Naive thymus-derived CD4-positive, alpha-beta T cell (primary cell): ENCODE data around the gene SLC28A3. TPM values are rescaled to one million over a fixed set of nuclear protein-coding genes. Genes with fewer than 3 reads are reported as not detected.
"Not testable (repeated sequence)": the region's sequence is repeated elsewhere in the genome, so short reads cannot be mapped to it uniquely, and the experiment has no call there.

Experiments
- ATAC-seq: fragments of 150-1000 bp; cut with Tn5 transposase; 2 replicates; pipeline ENCODE4 v1.10.0; 2021; ENCODE audit warnings: mild to moderate bottlenecking, moderate library complexity
- CTCF ChIA-PET: fragments of 350-600 bp; sonication (Branson Sonifier 250); formaldehyde crosslinking; loops from one replicate; lab custom pipeline; 2021; ENCODE audit warnings: antibody characterized with exemption; lab: Charles Lee
- POLR2A ChIA-PET: fragments of 350-600 bp; sonication (Branson Sonifier 250); formaldehyde crosslinking; loops from one replicate; lab custom pipeline; 2021; ENCODE audit warnings: antibody characterized with exemption, inconsistent platforms; lab: Charles Lee
- DNase-seq, 9 donors: peaks; one replicate each; pipeline versions ENCODE4 v3.0.0 to v3.0.0-alpha.2; 2020 to 2022; ENCODE audit warnings: mixed read lengths in 1 of 9
- H3K27ac ChIP-seq: one replicate; pipeline ENCODE4 v1.7.0; 2013; ENCODE audit warnings: mild to moderate bottlenecking, low read depth, low read length, moderate library complexity
- H3K27me3 ChIP-seq, 2 donors: one replicate each; pipeline ENCODE4 v1.7.0; 2013; ENCODE audit warnings: low read length in 2 of 2, mild to moderate bottlenecking in 2 of 2, moderate library complexity in 2 of 2; ENCODE audit not compliant: control insufficient read depth in 2 of 2, insufficient read depth in 2 of 2
- H3K36me3 ChIP-seq, 3 experiments: 1 replicate in 2 of 3; 2 replicates in 1 of 3; pipeline ENCODE4 v1.7.0; 2013; ENCODE audit warnings: low read length in 3 of 3, mild to moderate bottlenecking in 3 of 3, moderate library complexity in 1 of 3; ENCODE audit not compliant: insufficient read depth in 3 of 3, control insufficient read depth in 2 of 3
- H3K4me1 ChIP-seq, 2 donors: one replicate each; pipeline ENCODE4 v1.7.0; 2013; ENCODE audit warnings: low read length in 2 of 2, mild to moderate bottlenecking in 2 of 2, moderate library complexity in 1 of 2; ENCODE audit not compliant: control insufficient read depth in 2 of 2, insufficient read depth in 2 of 2
- H3K4me3 ChIP-seq: 2 replicates; pipeline ENCODE4 v1.7.0; 2013; ENCODE audit warnings: mild to moderate bottlenecking, low read length
- H3K9me3 ChIP-seq, 3 experiments: 1 replicate in 2 of 3; 2 replicates in 1 of 3; pipeline ENCODE4 v1.7.0; 2013; ENCODE audit warnings: low read length in 3 of 3; ENCODE audit not compliant: control insufficient read depth in 2 of 3
- H3K27ac Mint-ChIP-seq, 9 donors: one replicate each; pipeline ENCODE4 v1.8.0; 2020 to 2022; ENCODE audit warnings: mixed read lengths in 9 of 9, mild to moderate bottlenecking in 8 of 9, moderate library complexity in 5 of 9, inconsistent platforms in 2 of 9
- H3K27me3 Mint-ChIP-seq, 5 donors: one replicate each; pipeline ENCODE4 v1.8.0; 2021 to 2022; ENCODE audit warnings: mixed read lengths in 5 of 5, mild to moderate bottlenecking in 1 of 5
- H3K36me3 Mint-ChIP-seq, 5 donors: one replicate each; pipeline ENCODE4 v1.8.0; 2020 to 2022; ENCODE audit warnings: mixed read lengths in 5 of 5, mild to moderate bottlenecking in 3 of 5, inconsistent platforms in 1 of 5
- H3K4me1 Mint-ChIP-seq, 7 donors: one replicate each; pipeline ENCODE4 v1.8.0; 2020 to 2022; ENCODE audit warnings: mixed read lengths in 7 of 7, mild to moderate bottlenecking in 3 of 7, inconsistent platforms in 1 of 7
- H3K4me3 Mint-ChIP-seq, 10 donors: one replicate each; pipeline ENCODE4 v1.8.0; 2020 to 2022; ENCODE audit warnings: mild to moderate bottlenecking in 10 of 10, mixed read lengths in 10 of 10, moderate library complexity in 6 of 10, inconsistent platforms in 2 of 10
- H3K9me3 Mint-ChIP-seq, 11 donors: one replicate each; pipeline ENCODE4 v1.8.0; 2020 to 2022; ENCODE audit warnings: mixed read lengths in 11 of 11, mild to moderate bottlenecking in 4 of 11, inconsistent platforms in 1 of 11, moderate library complexity in 1 of 11
- intact Hi-C, 2 donors: fragments of 100-400 bp; cut with micrococcal nuclease; formaldehyde crosslinking; loops; one replicate each; pipeline ENCODE4 v1.15.1; 2023
- polyA plus RNA-seq, 2 donors: library from polyadenylated mRNA; unstranded; fragments of 300-500 nt; fragmentation: Illumina TruSeq; gene quantifications; one replicate each; pipeline ENCODE4 v1.2.3, GENCODE V29; 2021
- total RNA-seq, 6 experiments: library from RNA in 5 of 6; stranded (reverse) in 5 of 6; gene quantifications; 1 replicate in 5 of 6; 2 replicates in 1 of 6; pipeline ENCODE4 v1.2.3 and lab custom pipeline; 2021 to 2026

Gene SLC28A3
- total RNA-seq: under 1 TPM in 1 of 5 experiments, not detected in 4; 0.51 TPM
- not detected for polyA plus RNA-seq
- total RNA-seq (lab: John Stamatoyannopoulos, UW): not detected

- DNase-seq (no peak), ATAC-seq (no peak)
- no peaks in the 10 kb centered on the region for H3K9me3 Mint-ChIP-seq
- ChIA-PET POLR2A (no interaction called here), CTCF (no interaction called here)
- H3K4me1 ChIP-seq: no peaks in the 10 kb centered on the region
- H3K4me3 ChIP-seq: no peak within 1 kb of the TSS
- H3K4me3 Mint-ChIP-seq: no peak within 1 kb of the TSS
- intact Hi-C loops: no loop called here
- H3K9me3 ChIP-seq: no peaks in the 10 kb centered on the region
- H3K27me3 ChIP-seq: no peaks in the 10 kb centered on the region
- no peaks in the 10 kb centered on the region for H3K36me3 ChIP-seq
- H3K27ac ChIP-seq: no peak within 1 kb of the TSS
- peaks cover 0 to 13% (median 0%) of the 10 kb centered on the region in 5 donors for H3K27me3 Mint-ChIP-seq
- no peaks in the 10 kb centered on the region for H3K4me1 Mint-ChIP-seq
- H3K27ac Mint-ChIP-seq: no peak within 1 kb of the TSS
- H3K36me3 Mint-ChIP-seq: no peaks in the 10 kb centered on the region
Measured at GRCh38 chr9:84340535-84340934, at the start of gene SLC28A3. TSS of gene SLC28A3 (minus strand) at chr9:84340758. CDS start at chr9:84340633, 125 bp downstream.

GRCh38 chr9:84390254-84390653, 49.7 kb upstream of the SLC28A3 start:
- H3K27ac ChIP-seq, DNase-seq, H3K4me1 Mint-ChIP-seq, H3K4me1 ChIP-seq, intact Hi-C loops, H3K9me3 ChIP-seq, CTCF ChIA-PET, POLR2A ChIA-PET, H3K9me3 Mint-ChIP-seq, H3K36me3 ChIP-seq, H3K27me3 ChIP-seq, H3K4me3 ChIP-seq, H3K27ac Mint-ChIP-seq, H3K27me3 Mint-ChIP-seq, ATAC-seq, H3K4me3 Mint-ChIP-seq, H3K36me3 Mint-ChIP-seq: not testable (repeated sequence)

GRCh38 chr9:84387821-84388220, 47.3 kb upstream of the SLC28A3 start:
- Mint-ChIP-seq H3K36me3 (no peaks in the 10 kb centered on the region), H3K27ac (no peak overlapping the region), H3K4me1 (no peaks in the 10 kb centered on the region), H3K27me3 (peaks cover 0 to 6% (median 4%) of the 10 kb centered on the region in 5 donors), H3K4me3 (no peak overlapping the region), H3K9me3 (no peaks in the 10 kb centered on the region)
- H3K27me3 ChIP-seq: no peaks in the 10 kb centered on the region
- no peak overlapping the region for H3K4me3 ChIP-seq
- intact Hi-C loops: no loop called here
- ATAC-seq (no peak), DNase-seq (no peak)
- H3K4me1 ChIP-seq: no peaks in the 10 kb centered on the region
- no peaks in the 10 kb centered on the region for H3K9me3 ChIP-seq
- ChIA-PET CTCF (interaction anchor here (0.5 to 2.5 kb wide), 2 partner anchors 9 to 14 kb away, joined by 3 to 10 read pairs; no protein-coding TSS in a partner anchor), POLR2A (no interaction called here)
- H3K27ac ChIP-seq: no peak overlapping the region
- H3K36me3 ChIP-seq: no peaks in the 10 kb centered on the region

GRCh38 chr9:84386753-84387152, 46.2 kb upstream of the SLC28A3 start:
- POLR2A ChIA-PET: no interaction called here
- Histone ChIP-seq H3K9me3 (no peaks in the 10 kb centered on the region), H3K36me3 (no peaks in the 10 kb centered on the region), H3K4me3 (no peak overlapping the region), H3K27me3 (no peaks in the 10 kb centered on the region), H3K27ac (no peak overlapping the region), H3K4me1 (no peaks in the 10 kb centered on the region)
- DNase-seq (no peak), ATAC-seq (no peak)
- no peaks in the 10 kb centered on the region for H3K4me1 Mint-ChIP-seq
- H3K4me3 Mint-ChIP-seq: no peak overlapping the region
- H3K36me3 Mint-ChIP-seq: no peaks in the 10 kb centered on the region
- H3K27me3 Mint-ChIP-seq: peaks cover 0 to 7% (median 5%) of the 10 kb centered on the region in 5 donors
- H3K9me3 Mint-ChIP-seq: no peaks in the 10 kb centered on the region
- intact Hi-C loops: no loop called here
- CTCF ChIA-PET: interaction anchor here (0.6 to 2.5 kb wide), 3 partner anchors 10 to 446 kb away, joined by 3 to 10 read pairs (median 3); no protein-coding TSS in a partner anchor
- H3K27ac Mint-ChIP-seq: no peak overlapping the region

- H3K27me3 Mint-ChIP-seq: peaks cover 4 to 14% (median 8%) of the 10 kb centered on the region in 5 donors
- intact Hi-C loops: no loop called here
- no peaks in the 10 kb centered on the region for H3K36me3 Mint-ChIP-seq
- H3K9me3 Mint-ChIP-seq: no peaks in the 10 kb centered on the region
- no peaks in the 10 kb centered on the region for H3K36me3 ChIP-seq
- ATAC-seq (no peak), DNase-seq (no peak)
- no peak overlapping the region for H3K27ac Mint-ChIP-seq
- CTCF ChIA-PET: no interaction called here
- POLR2A ChIA-PET: no interaction called here
- no peak overlapping the region for H3K4me3 Mint-ChIP-seq
- no peaks in the 10 kb centered on the region for H3K4me1 ChIP-seq
- H3K4me3 ChIP-seq: no peak overlapping the region
- H3K9me3 ChIP-seq: no peaks in the 10 kb centered on the region
- no peak overlapping the region for H3K27ac ChIP-seq
- no peaks in the 10 kb centered on the region for H3K4me1 Mint-ChIP-seq
- H3K27me3 ChIP-seq: no peaks in the 10 kb centered on the region
Measured at GRCh38 chr9:84385386-84386040, 45.0 kb upstream of the SLC28A3 start.

- no peaks in the 10 kb centered on the region for H3K9me3 Mint-ChIP-seq
- H3K27ac ChIP-seq: no peak overlapping the region
- no peaks in the 10 kb centered on the region for H3K36me3 ChIP-seq
- no peak overlapping the region for H3K4me3 Mint-ChIP-seq
- H3K27me3 Mint-ChIP-seq: peaks cover 5 to 16% (median 8%) of the 10 kb centered on the region in 5 donors
- no peaks in the 10 kb centered on the region for H3K4me1 ChIP-seq
- CTCF ChIA-PET: no interaction called here
- no peaks in the 10 kb centered on the region for H3K36me3 Mint-ChIP-seq
- DNase-seq: no peak
- no peaks in the 10 kb centered on the region for H3K27me3 ChIP-seq
- H3K27ac Mint-ChIP-seq: no peak overlapping the region
- no peaks in the 10 kb centered on the region for H3K4me1 Mint-ChIP-seq
- no peak for ATAC-seq
- intact Hi-C loops: no loop called here
- no peaks in the 10 kb centered on the region for H3K9me3 ChIP-seq
- POLR2A ChIA-PET: no interaction called here
- H3K4me3 ChIP-seq: no peak overlapping the region
Measured at GRCh38 chr9:84384617-84385016, 44.1 kb upstream of the SLC28A3 start.

- CTCF ChIA-PET: interaction anchor here (1.1 kb wide), 1 partner anchor 14 kb away, joined by 3 read pairs; no protein-coding TSS in a partner anchor
- intact Hi-C loops: no loop called here
- Histone ChIP-seq H3K27me3 (no peaks in the 10 kb centered on the region), H3K9me3 (no peaks in the 10 kb centered on the region), H3K27ac (no peak overlapping the region), H3K4me3 (no peak overlapping the region), H3K4me1 (no peaks in the 10 kb centered on the region), H3K36me3 (no peaks in the 10 kb centered on the region)
- ATAC-seq: no peak
- Mint-ChIP-seq H3K27ac (no peak overlapping the region), H3K36me3 (no peaks in the 10 kb centered on the region), H3K4me1 (no peaks in the 10 kb centered on the region), H3K27me3 (peaks cover 8 to 20% (median 10%) of the 10 kb centered on the region in 5 donors), H3K4me3 (no peak overlapping the region), H3K9me3 (no peaks in the 10 kb centered on the region)
- POLR2A ChIA-PET: no interaction called here
- DNase-seq: no peak
Measured at GRCh38 chr9:84383178-84383577, 42.6 kb upstream of the SLC28A3 start.
